Skeletal muscle tissue (tissue), 4 donors: ENCODE results near the gene ACOT8. TPM values are rescaled to one million over a fixed set of nuclear protein-coding genes. Genes with fewer than 3 reads are reported as not detected.
A peak's percentile ranks its signal among the peaks of the same experiment; 100 is the strongest.

Source experiments
- H3K27ac ChIP-seq: one replicate; pipeline ENCODE4 v1.7.0; 2013; ENCODE audit warnings: mild to moderate bottlenecking, low read depth, low read length, inconsistent platforms
- H3K27me3 ChIP-seq, 3 donors: one replicate each; pipeline ENCODE4 v1.7.0; 2013; ENCODE audit warnings: low read length in 3 of 3; ENCODE audit not compliant: control insufficient read depth in 3 of 3, insufficient read depth in 3 of 3
- H3K36me3 ChIP-seq, 3 donors: one replicate each; pipeline ENCODE4 v1.7.0; 2013; ENCODE audit warnings: low read length in 3 of 3; ENCODE audit not compliant: control insufficient read depth in 3 of 3, insufficient read depth in 3 of 3
- H3K4me1 ChIP-seq, 3 donors: one replicate each; pipeline ENCODE4 v1.7.0; 2013; ENCODE audit warnings: low read length in 3 of 3, mild to moderate bottlenecking in 3 of 3; ENCODE audit not compliant: control insufficient read depth in 3 of 3, insufficient read depth in 3 of 3
- H3K4me3 ChIP-seq, 3 donors: one replicate each; pipeline ENCODE4 v1.7.0; 2013; ENCODE audit warnings: low read length in 3 of 3
- H3K9ac ChIP-seq, 3 donors: one replicate each; pipeline ENCODE4 v1.7.0; 2013; ENCODE audit warnings: low read length in 3 of 3, mild to moderate bottlenecking in 3 of 3, moderate library complexity in 2 of 3, low read depth in 1 of 3
- H3K9me3 ChIP-seq, 3 donors: one replicate each; pipeline ENCODE4 v1.7.0; 2013; ENCODE audit warnings: low read length in 3 of 3; ENCODE audit not compliant: control insufficient read depth in 3 of 3
- total RNA-seq: library from RNA; depleted of rRNA; stranded (reverse); fragments of >200 nt; gene quantifications from one replicate; pipeline ENCODE4 v1.2.3, GENCODE V29; 2014
- donor health status: Osteomylitis.

ACOT8 gene
- total RNA-seq, 1 donor from 2014 or later = 27.1 TPM

- Histone ChIP-seq H3K4me3 (no peak overlapping the region), H3K9me3 (no peaks in the 10 kb centered on the region), H3K27ac (no peak overlapping the region), H3K36me3 (peaks cover 57 to 62% (median 57%) of the 10 kb centered on the region in 3 donors), H3K9ac (no peak overlapping the region), H3K4me1 (peaks cover 15 to 16% (median 15%) of the 10 kb centered on the region in 3 donors), H3K27me3 (no peaks in the 10 kb centered on the region)
Measured at GRCh38 chr20:45896641-45897161, 39.5 kb upstream of the ACOT8 start.

- Histone ChIP-seq H3K36me3 (peaks cover 57 to 62% (median 57%) of the 10 kb centered on the region in 3 donors), H3K27ac (no peak overlapping the region), H3K9me3 (no peaks in the 10 kb centered on the region), H3K4me3 (no peak overlapping the region), H3K9ac (no peak overlapping the region), H3K4me1 (peaks cover 24 to 30% (median 25%) of the 10 kb centered on the region in 3 donors), H3K27me3 (no peaks in the 10 kb centered on the region)
Measured at GRCh38 chr20:45894797-45895196, 37.6 kb upstream of the ACOT8 start.

- Histone ChIP-seq H3K36me3 (peaks cover 52 to 57% (median 54%) of the 10 kb centered on the region in 3 donors), H3K4me3 (no peak overlapping the region), H3K27ac (no peak overlapping the region), H3K27me3 (no peaks in the 10 kb centered on the region), H3K9me3 (no peaks in the 10 kb centered on the region), H3K9ac (no peak overlapping the region), H3K4me1 (peaks cover 31 to 40% (median 34%) of the 10 kb centered on the region in 3 donors)
Measured at GRCh38 chr20:45893831-45894230, 36.6 kb upstream of the ACOT8 start.

GRCh38 chr20:45892828-45893500, 35.8 kb upstream of the ACOT8 start:
- H3K36me3 ChIP-seq = peaks cover 51 to 55% (median 51%) of the 10 kb centered on the region in 3 donors
- no peaks in the 10 kb centered on the region for H3K27me3 ChIP-seq
- no peak overlapping the region for H3K4me3 ChIP-seq
- no peak overlapping the region for H3K9ac ChIP-seq
- peaks cover 36 to 46% (median 38%) of the 10 kb centered on the region in 3 donors for H3K4me1 ChIP-seq
- H3K9me3 ChIP-seq = no peaks in the 10 kb centered on the region
- H3K27ac ChIP-seq = no peak overlapping the region

- Histone ChIP-seq H3K36me3 (peaks cover 47 to 55% (median 51%) of the 10 kb centered on the region in 3 donors), H3K27me3 (no peaks in the 10 kb centered on the region)
Measured at GRCh38 chr20:45892049-45892825, 35.0 kb upstream of the ACOT8 start.

GRCh38 chr20:45890985-45891983, 34.1 kb upstream of the ACOT8 start, which contains the start of the genes CTSA and NEURL2:
Gene CTSA (plus strand): TSS chr20:45891335. CDS start chr20:45891569, 234 bp downstream.
Gene NEURL2 (minus strand): TSS chr20:45891208. CDS start chr20:45890991, 217 bp downstream.
- peak within 1 kb of the TSS; percentile 87 for H3K27ac ChIP-seq
- H3K36me3 ChIP-seq = peaks cover 43 to 55% (median 49%) of the 10 kb centered on the region in 3 donors
- peaks cover 36 to 51% (median 46%) of the 10 kb centered on the region in 3 donors for H3K4me1 ChIP-seq
- H3K4me3 ChIP-seq = peak within 1 kb of the TSS; percentile 75 to 92 (median 90)
- H3K9ac ChIP-seq = peak within 1 kb of the TSS; percentile 86 to 94 (median 89)
- H3K9me3 ChIP-seq = no peaks in the 10 kb centered on the region
- H3K27me3 ChIP-seq = no peaks in the 10 kb centered on the region

More at GRCh38 chr20:45892049-45892825, 35.0 kb upstream of the ACOT8 start:
- Histone ChIP-seq H3K4me3 (peak overlapping the region; percentile 75 to 92 (median 90)), H3K27ac (peak overlapping the region; percentile 87), H3K4me1 (peaks cover 36 to 46% (median 42%) of the 10 kb centered on the region in 3 donors), H3K9ac (peak overlapping the region; percentile 86 to 94 (median 89)), H3K9me3 (no peaks in the 10 kb centered on the region)

- Histone ChIP-seq H3K27me3 (no peaks in the 10 kb centered on the region), H3K36me3 (peaks cover 40 to 49% (median 45%) of the 10 kb centered on the region in 3 donors), H3K4me1 (peaks cover 36 to 51% (median 46%) of the 10 kb centered on the region in 3 donors), H3K27ac (peak overlapping the region; percentile 87), H3K9me3 (no peaks in the 10 kb centered on the region), H3K9ac (peak overlapping the region; percentile 86 to 94 (median 89)), H3K4me3 (peak overlapping the region; percentile 75 to 92 (median 90))
Measured at GRCh38 chr20:45890077-45890984, 33.1 kb upstream of the ACOT8 start.

- Histone ChIP-seq H3K27ac (no peak overlapping the region), H3K4me3 (peak overlapping the region in 2 of 3 donors; percentile 4 to 45), H3K9me3 (no peaks in the 10 kb centered on the region), H3K27me3 (no peaks in the 10 kb centered on the region), H3K36me3 (peaks cover 27 to 38% (median 33%) of the 10 kb centered on the region in 3 donors), H3K9ac (peak overlapping the region in 2 of 3 donors; percentile 13 to 60), H3K4me1 (peaks cover 40 to 60% (median 47%) of the 10 kb centered on the region in 3 donors)
Measured at GRCh38 chr20:45888681-45889080, 31.5 kb upstream of the ACOT8 start.
